Measurements from ENCODE around the gene AP5S1.
A peak's percentile ranks its signal among the peaks of the same experiment; 100 is the strongest.

- TF ChIP-seq CTCF (conservative IDR thresholded peaks at IDR 0.05) (no peak), ZFX (IDR thresholded peaks at IDR 0.05) (peak; percentile 69; the same call in 1 of the 2 replicates)
These were observed 26.5 kb downstream of the AP5S1 start, which contains the start of gene MAVS for GRCh38 chr20:3846740-3847428.
